ENCODE data around the gene GPC6. TPM values are rescaled to one million over a fixed set of nuclear protein-coding genes. Genes with fewer than 3 reads are reported as not detected.

GPC6 gene
- polyA plus RNA-seq, 2 donors: 0.16 to 0.22 TPM

GRCh38 chr13:94050039-94050438, 823.4 kb downstream of the GPC6 start:
- no peak overlapping the region for H3K27ac ChIP-seq (ENCODE audit: low read depth in 2 of 2, low read length in 1 of 2)
- WGBS, 2 donors: 65 to 75% methylated on average over 5 of the region's 5 CpGs
- no peak overlapping the region for H3K4me3 ChIP-seq (ENCODE audit: low read depth in 1 of 2, low read length in 2 of 2)
- no peaks in the 10 kb centered on the region for H3K4me1 ChIP-seq (ENCODE audit: control insufficient read depth in 2 of 2, insufficient read depth in 2 of 2, low read length in 1 of 2)
- H3K36me3 ChIP-seq (ENCODE audit: control insufficient read depth in 2 of 2, insufficient read depth in 2 of 2, low read length in 1 of 2): no peaks in the 10 kb centered on the region
- H3K27me3 ChIP-seq (ENCODE audit: control insufficient read depth in 1 of 2, insufficient read depth in 2 of 2, low read length in 2 of 2): no peaks in the 10 kb centered on the region
- H3K9me3 ChIP-seq (ENCODE audit: control insufficient read depth in 2 of 2, insufficient read depth in 1 of 2, low read depth in 1 of 2, low read length in 1 of 2): no peaks in the 10 kb centered on the region

GRCh38 chr13:94050686-94051085, 824.1 kb downstream of the GPC6 start:
- WGBS, 2 donors: 82 to 86% methylated on average over 2 of the region's 2 CpGs
- H3K27ac ChIP-seq (ENCODE audit: low read depth in 2 of 2, low read length in 1 of 2): no peak overlapping the region
- no peak overlapping the region for H3K4me3 ChIP-seq (ENCODE audit: low read depth in 1 of 2, low read length in 2 of 2)
- H3K4me1 ChIP-seq (ENCODE audit: control insufficient read depth in 2 of 2, insufficient read depth in 2 of 2, low read length in 1 of 2): no peaks in the 10 kb centered on the region
- no peaks in the 10 kb centered on the region for H3K9me3 ChIP-seq (ENCODE audit: control insufficient read depth in 2 of 2, insufficient read depth in 1 of 2, low read depth in 1 of 2, low read length in 1 of 2)
- no peaks in the 10 kb centered on the region for H3K27me3 ChIP-seq (ENCODE audit: control insufficient read depth in 1 of 2, insufficient read depth in 2 of 2, low read length in 2 of 2)
- no peaks in the 10 kb centered on the region for H3K36me3 ChIP-seq (ENCODE audit: control insufficient read depth in 2 of 2, insufficient read depth in 2 of 2, low read length in 1 of 2)

- Histone ChIP-seq H3K4me3 (ENCODE audit: low read depth in 1 of 2, low read length in 2 of 2) (no peak overlapping the region), H3K27ac (ENCODE audit: low read depth in 2 of 2, low read length in 1 of 2) (no peak overlapping the region)
- 80 to 85% methylated on average over 11 of the region's 11 CpGs for WGBS, 2 donors
Observed at GRCh38 chr13:94053986-94054593, 827.5 kb downstream of the GPC6 start.

GRCh38 chr13:94056362-94056990, 829.9 kb downstream of the GPC6 start:
- Histone ChIP-seq H3K4me3 (ENCODE audit: low read depth in 1 of 2, low read length in 2 of 2) (no peak overlapping the region), H3K4me1 (ENCODE audit: control insufficient read depth in 2 of 2, insufficient read depth in 2 of 2, low read length in 1 of 2) (no peaks in the 10 kb centered on the region), H3K36me3 (ENCODE audit: control insufficient read depth in 2 of 2, insufficient read depth in 2 of 2, low read length in 1 of 2) (no peaks in the 10 kb centered on the region), H3K9me3 (ENCODE audit: control insufficient read depth in 2 of 2, insufficient read depth in 1 of 2, low read depth in 1 of 2, low read length in 1 of 2) (no peaks in the 10 kb centered on the region), H3K27ac (ENCODE audit: low read depth in 2 of 2, low read length in 1 of 2) (no peak overlapping the region), H3K27me3 (ENCODE audit: control insufficient read depth in 1 of 2, insufficient read depth in 2 of 2, low read length in 2 of 2) (no peaks in the 10 kb centered on the region)
- 71 to 75% methylated on average over 4 of the region's 4 CpGs for WGBS, 2 donors

More at GRCh38 chr13:94053986-94054593, 827.5 kb downstream of the GPC6 start:
- Histone ChIP-seq H3K36me3 (ENCODE audit: control insufficient read depth in 2 of 2, insufficient read depth in 2 of 2, low read length in 1 of 2) (no peaks in the 10 kb centered on the region), H3K4me1 (ENCODE audit: control insufficient read depth in 2 of 2, insufficient read depth in 2 of 2, low read length in 1 of 2) (no peaks in the 10 kb centered on the region), H3K27me3 (ENCODE audit: control insufficient read depth in 1 of 2, insufficient read depth in 2 of 2, low read length in 2 of 2) (no peaks in the 10 kb centered on the region), H3K9me3 (ENCODE audit: control insufficient read depth in 2 of 2, insufficient read depth in 1 of 2, low read depth in 1 of 2, low read length in 1 of 2) (no peaks in the 10 kb centered on the region)

GRCh38 chr13:94057618-94058186, 831.1 kb downstream of the GPC6 start:
- H3K27me3 ChIP-seq (ENCODE audit: control insufficient read depth in 1 of 2, insufficient read depth in 2 of 2, low read length in 2 of 2): no peaks in the 10 kb centered on the region
- no peaks in the 10 kb centered on the region for H3K9me3 ChIP-seq (ENCODE audit: control insufficient read depth in 2 of 2, insufficient read depth in 1 of 2, low read depth in 1 of 2, low read length in 1 of 2)
- H3K36me3 ChIP-seq (ENCODE audit: control insufficient read depth in 2 of 2, insufficient read depth in 2 of 2, low read length in 1 of 2): no peaks in the 10 kb centered on the region
- H3K4me3 ChIP-seq (ENCODE audit: low read depth in 1 of 2, low read length in 2 of 2): no peak overlapping the region
- H3K27ac ChIP-seq (ENCODE audit: low read depth in 2 of 2, low read length in 1 of 2): no peak overlapping the region
- WGBS, 2 donors: 71 to 75% methylated on average over 2 of the region's 2 CpGs
- no peaks in the 10 kb centered on the region for H3K4me1 ChIP-seq (ENCODE audit: control insufficient read depth in 2 of 2, insufficient read depth in 2 of 2, low read length in 1 of 2)

- Histone ChIP-seq H3K36me3 (ENCODE audit: control insufficient read depth in 2 of 2, insufficient read depth in 2 of 2, low read length in 1 of 2) (no peaks in the 10 kb centered on the region), H3K4me3 (ENCODE audit: low read depth in 1 of 2, low read length in 2 of 2) (no peak overlapping the region), H3K4me1 (ENCODE audit: control insufficient read depth in 2 of 2, insufficient read depth in 2 of 2, low read length in 1 of 2) (no peaks in the 10 kb centered on the region), H3K27ac (ENCODE audit: low read depth in 2 of 2, low read length in 1 of 2) (no peak overlapping the region), H3K27me3 (ENCODE audit: control insufficient read depth in 1 of 2, insufficient read depth in 2 of 2, low read length in 2 of 2) (no peaks in the 10 kb centered on the region), H3K9me3 (ENCODE audit: control insufficient read depth in 2 of 2, insufficient read depth in 1 of 2, low read depth in 1 of 2, low read length in 1 of 2) (no peaks in the 10 kb centered on the region)
- WGBS, 2 donors: 40 to 50% methylated on average over 2 of the region's 2 CpGs
Observed at GRCh38 chr13:94058821-94059360, 832.3 kb downstream of the GPC6 start.

- no peak overlapping the region for H3K27ac ChIP-seq (ENCODE audit: low read depth in 2 of 2, low read length in 1 of 2)
- no peaks in the 10 kb centered on the region for H3K4me1 ChIP-seq (ENCODE audit: control insufficient read depth in 2 of 2, insufficient read depth in 2 of 2, low read length in 1 of 2)
- 60 to 67% methylated on average over 1 of the region's 1 CpG for WGBS, 2 donors
Observed at GRCh38 chr13:94061301-94061700, 834.7 kb downstream of the GPC6 start.

GRCh38 chr13:94063096-94063495, 836.5 kb downstream of the GPC6 start:
- H3K27me3 ChIP-seq (ENCODE audit: control insufficient read depth in 1 of 2, insufficient read depth in 2 of 2, low read length in 2 of 2): no peaks in the 10 kb centered on the region
- no peak overlapping the region for H3K4me3 ChIP-seq (ENCODE audit: low read depth in 1 of 2, low read length in 2 of 2)
- no peaks in the 10 kb centered on the region for H3K9me3 ChIP-seq (ENCODE audit: control insufficient read depth in 2 of 2, insufficient read depth in 1 of 2, low read depth in 1 of 2, low read length in 1 of 2)
- no peaks in the 10 kb centered on the region for H3K4me1 ChIP-seq (ENCODE audit: control insufficient read depth in 2 of 2, insufficient read depth in 2 of 2, low read length in 1 of 2)
- H3K36me3 ChIP-seq (ENCODE audit: control insufficient read depth in 2 of 2, insufficient read depth in 2 of 2, low read length in 1 of 2): no peaks in the 10 kb centered on the region
- no peak overlapping the region for H3K27ac ChIP-seq (ENCODE audit: low read depth in 2 of 2, low read length in 1 of 2)

More at GRCh38 chr13:94061301-94061700, 834.7 kb downstream of the GPC6 start:
- Histone ChIP-seq H3K9me3 (ENCODE audit: control insufficient read depth in 2 of 2, insufficient read depth in 1 of 2, low read depth in 1 of 2, low read length in 1 of 2) (no peaks in the 10 kb centered on the region), H3K4me3 (ENCODE audit: low read depth in 1 of 2, low read length in 2 of 2) (no peak overlapping the region), H3K36me3 (ENCODE audit: control insufficient read depth in 2 of 2, insufficient read depth in 2 of 2, low read length in 1 of 2) (no peaks in the 10 kb centered on the region), H3K27me3 (ENCODE audit: control insufficient read depth in 1 of 2, insufficient read depth in 2 of 2, low read length in 2 of 2) (no peaks in the 10 kb centered on the region)

GRCh38 chr13:94063848-94064247, 837.2 kb downstream of the GPC6 start:
- no peaks in the 10 kb centered on the region for H3K9me3 ChIP-seq (ENCODE audit: control insufficient read depth in 2 of 2, insufficient read depth in 1 of 2, low read depth in 1 of 2, low read length in 1 of 2)
- no peaks in the 10 kb centered on the region for H3K36me3 ChIP-seq (ENCODE audit: control insufficient read depth in 2 of 2, insufficient read depth in 2 of 2, low read length in 1 of 2)
- H3K4me3 ChIP-seq (ENCODE audit: low read depth in 1 of 2, low read length in 2 of 2): no peak overlapping the region
- H3K27me3 ChIP-seq (ENCODE audit: control insufficient read depth in 1 of 2, insufficient read depth in 2 of 2, low read length in 2 of 2): no peaks in the 10 kb centered on the region
- H3K27ac ChIP-seq (ENCODE audit: low read depth in 2 of 2, low read length in 1 of 2): no peak overlapping the region
- no peaks in the 10 kb centered on the region for H3K4me1 ChIP-seq (ENCODE audit: control insufficient read depth in 2 of 2, insufficient read depth in 2 of 2, low read length in 1 of 2)
- 77 to 81% methylated on average over 4 of the region's 4 CpGs for WGBS, 2 donors
